UCSD-AML1 (cell line): ENCODE results near the gene SMIM21.

Experiments used
- DNase-seq: peaks from one replicate; lab custom pipeline; 2025; ENCODE audit not compliant: unreplicated experiment; lab: John Stamatoyannopoulos, UW

SMIM21 gene

GRCh38 chr18:75378376-75379315 lies 48.9 kb downstream of the SMIM21 start:
- no peak for DNase-seq

- DNase-seq = no peak
These were observed 49.6 kb downstream of the SMIM21 start for GRCh38 chr18:75377926-75378325.

GRCh38 chr18:75377258-75377657 lies 50.2 kb downstream of the SMIM21 start:
- no peak for DNase-seq

GRCh38 chr18:75376004-75376403 lies 51.5 kb downstream of the SMIM21 start:
- DNase-seq = no peak

GRCh38 chr18:75375341-75375740 lies 52.2 kb downstream of the SMIM21 start:
- DNase-seq = no peak

GRCh38 chr18:75374466-75374865 lies 53.0 kb downstream of the SMIM21 start:
- no peak for DNase-seq

- DNase-seq = no peak
These were observed 58.3 kb downstream of the SMIM21 start for GRCh38 chr18:75369026-75369721.

- DNase-seq = no peak
These were observed 61.7 kb downstream of the SMIM21 start for GRCh38 chr18:75365837-75366236.

- no peak for DNase-seq
These were observed 62.3 kb downstream of the SMIM21 start for GRCh38 chr18:75365254-75365629.

GRCh38 chr18:75364512-75365253 lies 62.8 kb downstream of the SMIM21 start:
- DNase-seq = no peak

GRCh38 chr18:75363446-75364225 lies 63.9 kb downstream of the SMIM21 start:
- DNase-seq = no peak

- no peak for DNase-seq
These were observed 65.1 kb downstream of the SMIM21 start for GRCh38 chr18:75362435-75362834.

- DNase-seq = no peak
These were observed 66.6 kb downstream of the SMIM21 start for GRCh38 chr18:75360941-75361340.

GRCh38 chr18:75360215-75360614 lies 67.3 kb downstream of the SMIM21 start:
- no peak for DNase-seq
